Measurements from ENCODE around the gene PATL2. TPM values are rescaled to one million over a fixed set of nuclear protein-coding genes. Genes with fewer than 3 reads are reported as not detected.
"Not testable (repeated sequence)": the region's sequence is repeated elsewhere in the genome, so short reads cannot be mapped to it uniquely, and the experiment has no call there.

The PATL2 gene
- total and polyA plus RNA-seq, 2 experiments from 2014 or later = 0.26 TPM; not detected in 1

DNA sequence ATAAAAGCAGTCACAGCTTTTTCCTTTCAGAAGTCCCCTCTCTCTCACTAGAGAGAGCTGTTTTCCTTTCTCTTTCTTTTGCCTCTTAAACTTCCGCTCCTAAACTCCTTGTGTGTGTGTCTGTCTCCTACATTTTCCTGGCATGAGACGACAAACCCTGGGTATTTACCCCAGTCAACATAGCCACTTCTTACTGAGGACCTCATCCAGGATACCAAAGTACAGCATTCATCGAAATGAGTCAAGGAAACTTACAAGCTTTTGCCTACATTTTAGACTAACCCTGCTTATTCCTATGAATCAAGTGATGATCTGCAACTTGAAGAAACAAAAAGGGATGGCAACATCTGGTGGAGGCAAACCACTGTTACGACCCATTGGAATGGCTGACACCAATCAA is 16.7 kb downstream of the PATL2 start:
- WGBS, 2 experiments (ENCODE audit: low coverage in 1 of 2, low lambda C conversion rate in 2 of 2, missing lambda C conversion rate in 2 of 2) = 33 to 52% methylated on average over 4 of the region's 4 CpGs
- no peaks in the 10 kb centered on the region for H3K79me2 ChIP-seq (ENCODE audit: insufficient read depth)
- H3K27ac ChIP-seq = peak overlapping the region; percentile 34
- H3K9ac ChIP-seq = peak overlapping the region; percentile 27; the same call in 1 of the 2 replicates
- no peaks in the 10 kb centered on the region for H3K9me2 ChIP-seq (ENCODE audit: insufficient read depth)
- peak overlapping the region; percentile 30 for H3K4me2 ChIP-seq (ENCODE audit: unreplicated experiment)
- in situ Hi-C loops (cut with MboI) = no loop called here
- peaks cover 5% of the 10 kb centered on the region; the same call in 1 of the 2 replicates for H3K27me3 ChIP-seq (replicated peaks; ENCODE audit: insufficient read depth)
- H3K4me1 ChIP-seq (ENCODE audit: insufficient read depth) = no peaks in the 10 kb centered on the region
- no peaks in the 10 kb centered on the region for H3K9me3 ChIP-seq (ENCODE audit: low read depth)
- no peaks in the 10 kb centered on the region for H3K36me3 ChIP-seq (ENCODE audit: low read depth)
- H3F3A ChIP-seq (ENCODE audit: insufficient read depth) = no peaks in the 10 kb centered on the region
- TF ChIP-seq EZH2 (IDR thresholded peaks at IDR 0.05; ENCODE audit: insufficient read depth, poor library complexity, severe bottlenecking) (no peak), EZH2phosphoT487 (IDR thresholded peaks at IDR 0.05; ENCODE audit: insufficient read depth, low read depth) (no peak)
- H4K20me1 ChIP-seq (ENCODE audit: insufficient read depth) = no peaks in the 10 kb centered on the region
- H2AFZ ChIP-seq = peak overlapping the region; percentile 63
- H3K4me3 ChIP-seq = peak overlapping the region; percentile 34
- peak; percentile 71 for DNase-seq

DNA sequence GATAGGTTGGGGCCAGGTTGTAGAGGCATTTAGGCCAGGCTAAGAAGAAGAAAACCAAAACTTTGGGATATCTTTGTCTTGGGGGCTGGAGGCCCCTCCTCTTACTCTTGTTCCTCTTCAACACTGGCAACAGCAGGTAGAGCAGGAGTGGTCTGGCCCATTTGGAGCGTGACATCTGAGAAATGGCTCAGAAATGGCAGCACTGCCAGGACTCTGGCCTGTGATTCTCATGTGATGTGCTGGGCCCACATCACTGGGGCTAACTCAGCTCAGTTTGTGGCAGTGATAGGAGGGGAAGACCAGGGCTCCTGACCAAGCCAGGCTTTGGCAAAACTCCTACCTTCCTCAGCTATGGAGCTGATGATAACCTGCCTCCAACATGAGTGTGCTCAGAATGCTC is 18.5 kb downstream of the PATL2 start:
- H3F3A ChIP-seq (ENCODE audit: insufficient read depth) = no peaks in the 10 kb centered on the region
- H3K27ac ChIP-seq = no peak overlapping the region
- H2AFZ ChIP-seq = no peak overlapping the region
- TF ChIP-seq EZH2phosphoT487 (IDR thresholded peaks at IDR 0.05; ENCODE audit: insufficient read depth, low read depth) (no peak), EZH2 (IDR thresholded peaks at IDR 0.05; ENCODE audit: insufficient read depth, poor library complexity, severe bottlenecking) (no peak)
- no peaks in the 10 kb centered on the region for H4K20me1 ChIP-seq (ENCODE audit: insufficient read depth)
- in situ Hi-C loops (cut with MboI) = no loop called here
- no peaks in the 10 kb centered on the region for H3K36me3 ChIP-seq (ENCODE audit: low read depth)
- H3K27me3 ChIP-seq (replicated peaks; ENCODE audit: insufficient read depth) = peaks cover 5% of the 10 kb centered on the region; the same call in 1 of the 2 replicates
- no peaks in the 10 kb centered on the region for H3K9me2 ChIP-seq (ENCODE audit: insufficient read depth)
- H3K9ac ChIP-seq = no peak overlapping the region
- 47 to 63% methylated on average over 1 of the region's 1 CpG for WGBS, 2 experiments (ENCODE audit: low coverage in 1 of 2, low lambda C conversion rate in 2 of 2, missing lambda C conversion rate in 2 of 2)
- no peak overlapping the region for H3K4me3 ChIP-seq
- no peaks in the 10 kb centered on the region for H3K9me3 ChIP-seq (ENCODE audit: low read depth)
- no peaks in the 10 kb centered on the region for H3K4me1 ChIP-seq (ENCODE audit: insufficient read depth)
- H3K79me2 ChIP-seq (ENCODE audit: insufficient read depth) = no peaks in the 10 kb centered on the region
- H3K4me2 ChIP-seq (ENCODE audit: unreplicated experiment) = no peak overlapping the region
- no peak for DNase-seq

- H3K9me2 ChIP-seq (ENCODE audit: insufficient read depth); H3K27me3 ChIP-seq (replicated peaks; ENCODE audit: insufficient read depth); H3F3A ChIP-seq (ENCODE audit: insufficient read depth); H3K9ac ChIP-seq; H3K27ac ChIP-seq; H4K20me1 ChIP-seq (ENCODE audit: insufficient read depth); in situ Hi-C loops (cut with MboI); H3K79me2 ChIP-seq (ENCODE audit: insufficient read depth); H3K4me1 ChIP-seq (ENCODE audit: insufficient read depth); H3K4me3 ChIP-seq; H3K36me3 ChIP-seq (ENCODE audit: low read depth); DNase-seq; H3K9me3 ChIP-seq (ENCODE audit: low read depth); H3K4me2 ChIP-seq (ENCODE audit: unreplicated experiment); H2AFZ ChIP-seq: not testable (repeated sequence)
- WGBS, 2 experiments (ENCODE audit: low coverage in 1 of 2, low lambda C conversion rate in 2 of 2, missing lambda C conversion rate in 2 of 2) = 67% methylated on average over 1 of the region's 1 CpG; no CpG with 5 or more reads in 1 of the 2 experiments
Observed at GRCh38 chr15:44690245-44690644, 20.9 kb downstream of the PATL2 start.

GRCh38 chr15:44689318-44689717 is 21.8 kb downstream of the PATL2 start:
- H3K9me2 ChIP-seq (ENCODE audit: insufficient read depth); H3K4me2 ChIP-seq (ENCODE audit: unreplicated experiment); H3F3A ChIP-seq (ENCODE audit: insufficient read depth); H3K27me3 ChIP-seq (replicated peaks; ENCODE audit: insufficient read depth); H3K4me1 ChIP-seq (ENCODE audit: insufficient read depth); H4K20me1 ChIP-seq (ENCODE audit: insufficient read depth); H3K9ac ChIP-seq; H3K9me3 ChIP-seq (ENCODE audit: low read depth); H2AFZ ChIP-seq; DNase-seq; H3K79me2 ChIP-seq (ENCODE audit: insufficient read depth); in situ Hi-C loops (cut with MboI); H3K27ac ChIP-seq; H3K36me3 ChIP-seq (ENCODE audit: low read depth); H3K4me3 ChIP-seq: not testable (repeated sequence)
- WGBS, 2 experiments (ENCODE audit: low coverage in 1 of 2, low lambda C conversion rate in 2 of 2, missing lambda C conversion rate in 2 of 2) = 24 to 40% methylated on average over 2 of the region's 2 CpGs

DNA sequence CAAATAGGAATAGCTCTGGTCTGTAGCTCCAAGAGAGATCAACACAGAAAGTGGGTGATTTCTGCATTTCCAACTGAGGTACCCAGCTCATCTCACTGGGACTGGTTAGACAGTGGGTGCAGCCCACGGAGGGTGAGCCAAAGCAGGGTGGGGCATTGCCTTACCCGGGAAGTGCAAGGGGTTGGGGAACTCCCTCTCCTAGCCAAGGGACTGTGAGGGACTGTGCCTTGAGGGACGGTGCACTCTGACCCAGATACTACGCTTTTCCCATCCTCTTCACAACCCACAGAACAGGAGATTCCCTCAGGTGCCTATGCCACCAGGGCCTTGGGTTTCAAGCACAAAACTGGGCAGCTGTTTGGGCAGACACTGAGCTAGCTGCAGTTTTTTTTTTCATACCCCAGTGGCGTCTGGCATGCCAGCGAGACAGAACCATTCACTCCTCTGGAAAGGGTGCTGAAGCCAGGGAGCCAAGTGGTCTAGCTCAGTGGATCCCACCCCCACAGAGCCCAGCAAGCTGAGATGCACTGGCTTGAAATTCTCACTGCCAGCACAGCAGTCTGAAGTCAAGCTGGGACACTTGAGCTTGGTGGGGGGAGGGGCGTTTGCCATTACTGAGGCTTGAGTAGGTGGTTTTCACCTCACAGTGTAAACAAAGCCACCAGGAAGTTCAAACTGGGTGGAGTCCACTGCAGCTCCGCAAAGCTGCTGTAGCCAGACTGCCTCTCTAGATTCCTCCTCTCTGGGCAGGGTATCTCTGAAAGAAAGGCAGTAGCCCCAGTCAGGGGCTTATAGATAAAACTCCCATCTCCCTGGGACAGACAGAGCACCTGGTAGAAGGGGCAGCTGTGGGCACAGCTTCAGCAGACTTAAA is 28.1 kb downstream of the PATL2 start:
- H3K27ac ChIP-seq; in situ Hi-C loops (cut with MboI); H3F3A ChIP-seq (ENCODE audit: insufficient read depth); H3K9me2 ChIP-seq (ENCODE audit: insufficient read depth); H3K9me3 ChIP-seq (ENCODE audit: low read depth); H3K9ac ChIP-seq; H3K79me2 ChIP-seq (ENCODE audit: insufficient read depth); H3K4me1 ChIP-seq (ENCODE audit: insufficient read depth); H3K36me3 ChIP-seq (ENCODE audit: low read depth); H3K4me3 ChIP-seq; H4K20me1 ChIP-seq (ENCODE audit: insufficient read depth); H3K27me3 ChIP-seq (replicated peaks; ENCODE audit: insufficient read depth): not testable (repeated sequence)
- peak overlapping the region; percentile 63 for H2AFZ ChIP-seq
- peak overlapping the region; percentile 68 for H3K4me2 ChIP-seq (ENCODE audit: unreplicated experiment)
- DNase-seq = peak; percentile 26
- WGBS, 2 experiments (ENCODE audit: low coverage in 1 of 2, low lambda C conversion rate in 2 of 2, missing lambda C conversion rate in 2 of 2) = 17 to 18% methylated on average over 8 of the region's 8 CpGs
